A673 (cell line): ENCODE results near the gene SLC35D3.

Experiments
- CTCF ChIP-seq: fragments of 300-800, 200-600 bp; sonication (generic); conservative IDR thresholded peaks from 2 replicates; pipeline ENCODE4 v1.5.1; 2017; ENCODE audit warnings: low read depth, mild to moderate bottlenecking, antibody characterized with exemption, low read length, moderate library complexity, mixed read lengths
- EZH2 ChIP-seq: fragments of 200-600 bp; sonication (generic); IDR thresholded peaks from 2 replicates; pipeline ENCODE4 v1.6.1; 2017; ENCODE audit warnings: borderline replicate concordance, low read depth, mild to moderate bottlenecking, mixed read lengths, antibody characterized with exemption, low read length; ENCODE audit not compliant: poor library complexity, severe bottlenecking

GRCh38 chr6:136873748-136874147 lies 48.4 kb upstream of the SLC35D3 start:
- TF ChIP-seq CTCF (no peak), EZH2 (no peak)
